A172 (cell line): ENCODE data around the gene SLCO2B1. TPM values are rescaled to one million over a fixed set of nuclear protein-coding genes. Genes with fewer than 3 reads are reported as not detected.

Experiments
- DNase-seq: peaks from one replicate; pipeline ENCODE4 v3.0.0-alpha.2; 2015; ENCODE audit warnings: low spot score
- total RNA-seq: library from RNA; depleted of rRNA; stranded (reverse); fragments of >200 nt; shearing (Covaris generic); gene quantifications from 2 replicates; pipeline ENCODE4 v1.2.3, GENCODE V29; 2014

SLCO2B1 gene
- total RNA-seq, 1 experiment from 2014 or later, result 2.0 TPM

GRCh38 chr11:75193271-75193670 lies 42.4 kb downstream of the SLCO2B1 start:
- no peak for DNase-seq

DNA sequence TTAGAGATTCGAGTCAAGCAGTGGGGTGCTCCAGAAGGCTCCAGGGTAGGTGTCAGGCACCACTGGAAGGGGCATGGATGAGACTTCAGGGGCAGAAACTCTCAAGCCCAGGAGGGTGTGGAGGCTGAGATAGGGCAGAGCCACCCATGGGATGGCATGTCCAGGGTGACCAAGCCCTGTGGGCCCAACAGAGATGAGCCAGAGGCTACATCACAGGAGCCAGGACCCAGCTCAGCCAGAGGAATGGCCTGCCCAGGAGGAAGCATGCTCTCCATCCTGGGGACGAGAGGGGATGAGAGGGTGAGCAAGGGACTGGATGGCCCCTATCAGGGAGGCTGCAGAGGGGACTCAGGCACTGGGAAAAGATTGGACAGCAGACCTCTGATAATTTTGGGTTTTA lies 42.8 kb downstream of the SLCO2B1 start:
- DNase-seq, result no peak

DNA sequence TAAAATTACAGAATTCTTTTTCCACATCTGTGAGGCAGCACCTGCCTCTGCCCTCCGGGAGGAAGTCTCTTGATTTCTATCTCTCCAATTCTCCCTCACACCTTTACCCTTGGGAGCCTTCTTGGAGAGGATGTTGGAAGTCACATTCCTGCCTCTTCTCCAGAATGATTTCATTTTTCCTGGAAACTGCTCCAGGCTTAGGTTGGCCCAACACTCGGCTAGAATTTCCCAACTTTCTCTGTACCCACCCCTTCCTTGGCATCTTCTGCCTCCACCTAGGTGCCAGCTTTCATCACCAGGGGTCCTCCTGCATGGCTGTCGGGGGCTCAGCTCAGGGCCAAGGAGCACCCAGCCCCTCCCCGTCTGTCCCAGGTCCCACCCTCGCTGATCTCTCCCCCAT lies 43.2 kb downstream of the SLCO2B1 start:
- no peak for DNase-seq

DNA sequence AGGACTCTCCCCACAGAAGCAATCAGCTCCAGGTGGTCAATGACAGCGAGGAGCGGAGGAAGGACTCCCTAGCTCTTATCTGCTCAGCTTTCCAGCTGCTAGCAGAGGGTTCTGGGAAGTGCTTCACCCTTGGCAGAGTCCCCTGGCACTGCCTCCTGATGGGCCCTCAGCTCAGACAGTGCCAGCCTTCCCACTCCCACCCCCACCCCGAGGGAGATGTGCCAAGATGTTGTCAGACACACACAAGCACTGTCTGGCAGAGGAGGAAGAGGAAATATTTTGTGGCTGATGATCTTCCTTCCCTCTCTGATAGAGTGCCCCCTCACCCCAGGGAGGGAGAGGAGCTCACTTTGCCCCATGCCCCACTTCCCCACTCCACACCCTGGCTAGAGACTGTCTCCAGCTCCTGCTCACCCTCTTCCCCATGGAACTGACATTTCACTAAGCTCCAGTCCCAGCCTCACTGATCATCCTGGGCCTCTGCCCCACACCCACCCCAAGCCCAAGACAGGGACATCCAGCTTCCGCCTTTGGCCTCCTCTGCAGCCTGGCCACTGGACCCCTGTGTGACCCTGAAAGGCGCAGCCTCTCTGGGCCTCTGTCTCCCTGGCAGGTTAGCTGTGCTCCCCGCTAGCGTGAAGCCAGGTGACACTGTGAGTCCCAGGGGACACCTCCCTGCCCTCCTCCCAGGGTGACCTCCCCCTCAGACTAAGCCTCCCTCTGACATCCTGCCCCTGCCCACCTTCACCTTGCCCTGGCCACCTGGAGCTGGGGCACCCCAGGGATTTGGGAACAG lies 44.5 kb downstream of the SLCO2B1 start:
- peak; percentile 28 for DNase-seq

- DNase-seq, result no peak
These were observed 45.5 kb downstream of the SLCO2B1 start for GRCh38 chr11:75196426-75196825.

- no peak for DNase-seq
These were observed 46.8 kb downstream of the SLCO2B1 start for GRCh38 chr11:75197512-75198277.

GRCh38 chr11:75198278-75198973 lies 47.5 kb downstream of the SLCO2B1 start:
- DNase-seq, result no peak

DNA sequence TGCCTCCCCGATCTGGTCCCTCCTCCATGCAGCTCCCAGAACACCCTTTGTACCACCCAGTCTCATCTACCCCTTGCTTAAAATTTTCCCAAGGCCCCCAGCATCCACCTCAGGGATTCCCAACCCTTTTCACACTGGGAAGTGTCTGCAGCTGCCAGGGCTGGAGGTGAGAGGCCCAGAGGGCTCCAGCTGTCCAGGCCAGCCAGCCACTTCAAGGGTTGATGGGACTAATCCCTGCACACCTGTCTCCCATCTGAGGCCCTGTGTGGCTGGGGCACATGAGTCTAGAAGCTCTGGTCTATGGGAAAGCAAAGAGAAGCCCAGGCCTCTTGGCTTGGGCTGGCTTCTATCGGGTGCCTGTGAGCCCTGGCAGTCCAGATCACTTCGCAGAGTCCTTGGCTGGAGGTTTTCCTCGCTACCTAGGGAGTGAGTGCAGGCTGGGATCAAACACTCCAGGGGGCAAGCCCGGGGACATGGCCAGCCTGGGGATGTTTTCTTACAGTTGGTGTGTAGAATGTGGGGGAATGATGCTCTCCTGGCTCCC lies 48.6 kb downstream of the SLCO2B1 start:
- DNase-seq, result no peak

GRCh38 chr11:75200051-75200450 lies 49.1 kb downstream of the SLCO2B1 start:
- DNase-seq, result no peak

DNA sequence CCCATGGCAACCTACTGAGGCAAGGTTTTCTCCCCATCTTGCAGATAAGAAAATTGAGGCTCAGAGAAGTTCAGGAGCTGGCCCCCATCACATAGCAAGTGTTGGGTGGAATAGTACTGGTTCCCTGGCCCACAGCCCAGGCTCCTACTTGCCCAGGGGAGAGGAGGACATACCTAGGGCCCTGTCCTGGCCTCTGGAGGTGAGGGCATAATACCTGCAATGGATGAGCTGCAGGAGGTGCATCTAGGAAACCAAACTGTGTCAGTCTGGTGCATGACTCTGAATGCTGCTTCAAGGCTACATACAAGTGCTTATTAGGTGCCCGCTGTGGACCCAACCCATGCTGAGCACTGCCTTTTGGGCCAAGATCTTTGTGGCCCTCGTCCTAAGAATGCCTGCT lies 49.6 kb downstream of the SLCO2B1 start:
- no peak for DNase-seq

- DNase-seq, result no peak
These were observed 50.9 kb downstream of the SLCO2B1 start for GRCh38 chr11:75201771-75202170.

DNA sequence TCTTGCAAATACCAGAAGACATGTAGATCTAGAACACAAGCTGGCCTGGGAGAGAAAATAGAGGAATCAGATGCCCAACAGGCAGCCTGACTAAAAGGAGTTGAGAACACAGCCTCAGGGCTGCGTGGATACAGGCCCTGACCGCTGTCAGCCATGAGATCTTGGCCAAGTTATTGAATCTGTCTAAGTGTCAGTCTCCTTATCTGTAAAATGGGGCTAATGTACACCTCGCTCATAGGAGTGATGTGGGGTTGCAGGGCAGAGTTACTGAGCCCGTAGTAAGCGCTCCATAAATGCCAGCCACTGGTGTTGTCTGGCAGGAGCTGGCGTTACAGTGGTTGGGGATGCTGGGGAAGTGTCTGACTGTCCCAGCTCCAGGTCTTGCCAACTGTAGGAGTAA lies 51.3 kb downstream of the SLCO2B1 start:
- no peak for DNase-seq

DNA sequence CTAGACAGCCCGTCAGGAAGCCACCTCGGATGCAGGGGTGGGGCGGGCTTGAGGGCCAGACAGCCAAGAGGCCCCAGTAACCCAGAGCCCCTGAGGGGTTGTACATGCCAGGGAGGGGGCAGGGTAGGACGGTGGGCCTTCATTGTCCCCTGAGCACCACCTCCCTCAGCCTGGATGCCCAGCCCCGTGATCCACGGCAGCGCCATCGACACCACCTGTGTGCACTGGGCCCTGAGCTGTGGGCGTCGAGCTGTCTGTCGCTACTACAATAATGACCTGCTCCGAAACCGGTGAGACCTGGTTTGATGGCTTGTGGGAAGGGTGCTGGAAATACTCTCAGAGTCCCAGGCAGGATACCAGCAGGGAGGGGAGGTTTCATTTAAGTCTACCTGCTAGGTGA lies 52.2 kb downstream of the SLCO2B1 start:
- DNase-seq, result no peak

GRCh38 chr11:75203641-75204011 lies 52.7 kb downstream of the SLCO2B1 start:
- DNase-seq, result no peak

GRCh38 chr11:75204012-75204674 lies 53.2 kb downstream of the SLCO2B1 start:
- DNase-seq, result no peak

GRCh38 chr11:75204685-75205563 lies 54.0 kb downstream of the SLCO2B1 start:
- peak; percentile 79 for DNase-seq

- DNase-seq, result no peak
These were observed 54.7 kb downstream of the SLCO2B1 start for GRCh38 chr11:75205564-75206020.

DNA sequence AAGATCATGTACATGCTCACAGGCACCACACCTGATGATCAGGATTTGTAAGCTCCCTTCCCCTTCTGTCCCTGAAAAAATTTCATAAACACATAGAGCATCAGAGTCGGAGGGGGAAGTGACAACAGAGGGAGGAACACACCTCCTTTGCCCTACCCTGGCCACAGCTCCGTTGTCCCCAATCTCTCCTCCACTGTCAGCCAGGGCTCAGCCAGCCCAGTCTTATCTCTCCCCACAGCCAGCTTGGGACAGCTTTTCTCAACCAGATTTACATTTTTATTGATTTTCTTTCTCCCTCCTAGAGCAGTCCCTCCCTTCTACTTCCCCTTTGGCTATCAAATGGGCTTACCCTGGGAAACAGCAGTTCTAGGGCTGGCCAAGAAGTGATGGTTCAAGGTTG lies 57.5 kb downstream of the SLCO2B1 start:
- no peak for DNase-seq

GRCh38 chr11:75212411-75212810 lies 61.5 kb downstream of the SLCO2B1 start:
- DNase-seq, result no peak

- peak; percentile 87 for DNase-seq
These were observed 63.5 kb downstream of the SLCO2B1 start for GRCh38 chr11:75214411-75214821.

DNA sequence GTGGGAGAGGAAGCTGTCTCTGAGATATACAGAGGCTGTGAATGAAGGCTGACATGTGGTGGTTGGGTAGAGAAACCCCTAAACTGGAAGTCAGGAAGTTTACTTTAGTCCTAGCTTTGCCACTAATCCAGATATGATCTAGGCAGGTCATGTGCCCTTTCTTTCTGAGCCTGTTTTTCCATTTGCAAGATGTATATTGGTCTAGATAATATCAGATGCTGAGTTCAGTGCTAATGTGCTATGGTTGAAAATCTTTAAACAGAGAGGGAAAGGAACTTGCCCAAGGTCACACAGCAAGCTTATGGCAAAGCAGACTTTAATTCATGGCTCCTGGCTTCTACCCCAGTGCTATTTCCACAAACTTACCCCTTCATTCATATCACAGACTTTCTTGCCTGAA lies 63.9 kb downstream of the SLCO2B1 start:
- no peak for DNase-seq
